ENCODE results near the gene AAR2.

DNA sequence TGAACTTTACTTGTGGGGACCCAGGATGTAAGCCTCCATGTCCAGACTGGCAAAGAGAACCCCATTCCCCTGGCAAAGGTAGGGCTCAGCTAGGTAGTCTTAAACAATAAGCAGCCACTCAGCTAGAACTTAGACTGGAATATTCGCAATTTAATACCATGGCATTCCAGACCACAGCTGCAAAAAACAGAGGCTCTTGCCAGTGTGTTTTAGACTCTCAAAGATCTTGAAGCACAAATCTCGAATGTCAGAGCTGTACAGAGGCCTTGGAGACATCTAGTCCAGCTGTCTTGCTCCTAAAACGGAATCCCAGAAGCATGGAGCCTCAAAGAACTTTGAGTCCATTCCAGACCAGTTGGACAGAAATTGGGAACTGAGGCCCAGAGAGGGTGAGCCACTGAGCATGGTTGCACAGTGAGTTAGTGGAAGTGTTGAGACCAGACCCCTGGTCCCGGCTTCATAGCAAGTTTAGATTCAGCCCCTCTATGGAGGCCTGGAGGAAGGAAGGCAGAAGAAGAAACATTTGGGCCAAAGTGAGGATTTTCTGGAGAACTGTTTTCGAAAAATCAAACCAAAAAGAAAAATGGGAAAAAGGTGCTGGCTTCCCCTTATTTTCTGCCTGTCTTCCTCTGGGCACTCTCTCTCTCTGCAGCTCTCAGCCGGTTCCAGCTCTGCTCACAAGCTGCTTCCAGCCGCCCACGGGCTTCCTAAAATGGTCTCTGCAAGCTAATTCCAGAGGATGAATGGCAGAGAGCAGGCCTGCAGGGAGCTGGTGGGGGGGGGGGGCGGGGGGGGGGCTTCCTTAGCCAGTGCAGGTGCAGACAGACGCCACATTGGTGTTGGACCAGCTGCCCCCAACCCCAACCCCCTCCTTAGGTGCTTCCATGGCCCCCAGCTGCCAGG, 32.4 kb downstream of the AAR2 start:
- TF ChIP-seq, protein P1, sequence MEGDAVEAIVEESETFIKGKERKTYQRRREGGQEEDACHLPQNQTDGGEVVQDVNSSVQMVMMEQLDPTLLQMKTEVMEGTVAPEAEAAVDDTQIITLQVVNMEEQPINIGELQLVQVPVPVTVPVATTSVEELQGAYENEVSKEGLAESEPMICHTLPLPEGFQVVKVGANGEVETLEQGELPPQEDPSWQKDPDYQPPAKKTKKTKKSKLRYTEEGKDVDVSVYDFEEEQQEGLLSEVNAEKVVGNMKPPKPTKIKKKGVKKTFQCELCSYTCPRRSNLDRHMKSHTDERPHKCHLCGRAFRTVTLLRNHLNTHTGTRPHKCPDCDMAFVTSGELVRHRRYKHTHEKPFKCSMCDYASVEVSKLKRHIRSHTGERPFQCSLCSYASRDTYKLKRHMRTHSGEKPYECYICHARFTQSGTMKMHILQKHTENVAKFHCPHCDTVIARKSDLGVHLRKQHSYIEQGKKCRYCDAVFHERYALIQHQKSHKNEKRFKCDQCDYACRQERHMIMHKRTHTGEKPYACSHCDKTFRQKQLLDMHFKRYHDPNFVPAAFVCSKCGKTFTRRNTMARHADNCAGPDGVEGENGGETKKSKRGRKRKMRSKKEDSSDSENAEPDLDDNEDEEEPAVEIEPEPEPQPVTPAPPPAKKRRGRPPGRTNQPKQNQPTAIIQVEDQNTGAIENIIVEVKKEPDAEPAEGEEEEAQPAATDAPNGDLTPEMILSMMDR (IDR thresholded peaks at IDR 0.05): no peak
- no peak for TF ChIP-seq EZH2phosphoT487 (IDR thresholded peaks at IDR 0.05)
